G401.6 (cell line): ENCODE measurements around the gene RBM17.
A peak's percentile ranks its signal among the peaks of the same experiment; 100 is the strongest.
"Not testable (repeated sequence)": the region's sequence is repeated elsewhere in the genome, so short reads cannot be mapped to it uniquely, and the experiment has no call there.

Experiments used
- FAIRE-seq: peaks from 2 replicates; lab custom pipeline; 2012; peaks lifted over from hg19 to GRCh38; lab: Jason Lieb, UNC

The RBM17 gene

DNA sequence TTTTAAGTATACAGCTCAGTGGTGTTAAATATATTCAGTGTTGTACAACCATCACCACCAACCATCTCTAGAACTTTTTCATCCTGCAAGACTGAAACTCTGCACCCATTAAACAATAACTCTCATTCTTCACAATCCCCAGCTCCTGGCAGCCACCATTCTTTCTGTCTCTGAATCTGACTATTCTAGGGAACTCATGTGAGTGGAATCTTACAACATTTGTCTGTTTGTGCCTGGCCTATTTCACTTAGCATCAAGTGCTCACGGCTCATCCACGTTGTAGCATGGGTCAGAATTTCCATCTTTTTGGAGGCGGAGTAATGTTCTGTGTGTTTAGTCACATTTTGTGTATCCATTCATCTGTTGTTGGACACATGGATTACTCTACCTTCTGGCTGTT is 73.1 kb downstream of the RBM17 start:
- FAIRE-seq: no peak

GRCh38 chr10:6162589-6163356 is 73.9 kb downstream of the RBM17 start:
- peak; percentile 90 for FAIRE-seq

- FAIRE-seq: no peak
These were observed 74.8 kb downstream of the RBM17 start for GRCh38 chr10:6163364-6164270.

- FAIRE-seq: no peak
These were observed 75.6 kb downstream of the RBM17 start for GRCh38 chr10:6164271-6165095.

DNA sequence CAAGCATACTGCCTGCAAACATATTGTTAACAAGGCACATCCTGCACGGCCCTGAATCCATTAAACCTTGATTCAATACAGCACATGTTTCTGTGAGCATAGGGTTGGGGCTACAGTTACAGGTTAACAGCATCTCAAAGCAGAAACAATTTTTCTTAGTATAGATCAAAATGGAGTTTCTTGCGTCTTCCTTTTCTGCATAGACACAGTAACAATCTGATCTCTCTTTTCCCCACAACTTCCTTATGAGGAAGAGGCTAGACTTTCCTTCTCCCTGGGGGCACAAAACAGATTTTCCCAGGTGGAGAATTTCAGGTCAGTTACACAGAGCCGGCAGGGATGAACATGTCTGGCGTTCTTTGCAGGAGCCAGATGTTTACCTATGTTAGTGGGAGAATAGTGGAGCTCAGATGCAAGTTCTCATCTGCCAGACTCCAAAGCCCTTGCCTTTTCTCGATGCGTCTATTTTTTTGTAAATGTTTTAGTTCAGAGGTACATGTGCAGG is 76.4 kb downstream of the RBM17 start:
- FAIRE-seq: no peak

DNA sequence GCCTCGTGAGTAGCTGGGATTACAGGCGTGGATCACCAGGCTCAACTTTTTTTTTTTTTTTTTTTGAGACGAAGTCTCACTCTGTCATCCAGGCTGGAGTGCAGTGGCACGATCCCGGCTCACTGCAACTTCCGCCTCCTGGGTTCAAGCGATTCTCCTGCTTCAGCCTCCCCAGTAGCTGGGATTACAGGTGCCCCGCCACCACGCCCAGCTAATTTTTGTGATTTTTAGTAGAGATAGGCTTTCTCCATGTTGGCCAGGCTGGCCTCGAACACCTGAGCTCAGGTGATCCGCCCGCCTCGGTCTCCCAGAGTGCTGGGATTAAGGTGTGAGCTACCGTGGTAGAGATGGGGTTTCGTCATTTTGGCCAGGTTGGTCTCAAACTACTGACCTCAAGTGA is 77.1 kb downstream of the RBM17 start:
- not testable (repeated sequence) for FAIRE-seq
